ENCODE results near the gene CASKIN1. TPM values are rescaled to one million over a fixed set of nuclear protein-coding genes. Genes with fewer than 3 reads are reported as not detected.

The CASKIN1 gene
- total and polyA plus RNA-seq, 2 of the 8 experiments (the other 6 are each of a cell fraction or from before 2014, with no cell fraction given), result 1.2 to 6.4 TPM

- Histone ChIP-seq H3K23me2 (ENCODE audit: low read depth, low read length) (no peaks in the 10 kb centered on the region), H4K8ac (ENCODE audit: extremely low read depth, insufficient read depth, low read length) (no peak overlapping the region), H2BK20ac (ENCODE audit: low read length) (no peak overlapping the region), H3K27ac (ENCODE audit: low read depth, low read length) (no peak overlapping the region), H3K9me3 (ENCODE audit: insufficient read depth in 2 of 2, low read depth in 1 of 2, low read length in 1 of 2) (no peaks in the 10 kb centered on the region), H2BK15ac (ENCODE audit: low read length) (no peak overlapping the region), H3K4ac (replicated peaks; ENCODE audit: insufficient read length, low read depth, low read length) (no peak overlapping the region), H3K4me3 (ENCODE audit: extremely low read depth in 1 of 4, insufficient read depth in 2 of 4, low read depth in 3 of 4, low read length in 4 of 4) (no peak overlapping the region), H3K23ac (ENCODE audit: insufficient read length) (no peak overlapping the region), H3K56ac (replicated peaks; ENCODE audit: insufficient read length, low read depth, low read length) (no peak overlapping the region), H3K4me2 (ENCODE audit: insufficient read depth in 1 of 2, low read depth in 2 of 2, low read length in 2 of 2) (no peak overlapping the region), H2AK5ac (ENCODE audit: low read depth, low read length) (no peak overlapping the region), H2AFZ (ENCODE audit: low read length) (no peak overlapping the region), H4K91ac (replicated peaks; ENCODE audit: insufficient read length, low read length) (no peak overlapping the region), H2BK5ac (ENCODE audit: low read depth, low read length) (no peak overlapping the region), H2BK12ac (ENCODE audit: low read depth, low read length) (no peak overlapping the region), H3K9ac (replicated peaks in 1 of 4; ENCODE audit: extremely low read depth in 1 of 4, low read depth in 3 of 4, low read length in 3 of 4) (no peak overlapping the region), H3K14ac (ENCODE audit: insufficient read length) (no peak overlapping the region), H3K79me1 (ENCODE audit: low read depth, low read length) (peaks cover 5% of the 10 kb centered on the region; the same call in 1 of the 2 replicates), H4K20me1 (replicated peaks in 1 of 2; ENCODE audit: control insufficient read depth in 1 of 2, insufficient read depth in 2 of 2, low read length in 2 of 2) (peaks cover 2 to 28% of the 10 kb centered on the region in 2 experiments), H2BK120ac (replicated peaks; ENCODE audit: low read depth, low read length) (no peak overlapping the region), H3K18ac (ENCODE audit: extremely low read depth, low read length) (no peak overlapping the region), H3K27me3 (replicated peaks in 1 of 4; ENCODE audit: control insufficient read depth in 3 of 4, extremely low read depth in 1 of 4, insufficient read depth in 3 of 4, low read length in 3 of 4) (no peaks in the 10 kb centered on the region), H3K36me3 (ENCODE audit: control insufficient read depth in 2 of 4, insufficient read depth in 4 of 4, low read length in 3 of 4) (peaks cover 24 to 63% (median 44%) of the 10 kb centered on the region in 4 experiments), H4K5ac (ENCODE audit: insufficient read length, low read depth, low read length) (no peak overlapping the region), H3K79me2 (ENCODE audit: control insufficient read depth in 1 of 2, insufficient read depth in 2 of 2, low read length in 2 of 2) (no peaks in the 10 kb centered on the region; a peak in 1 of 4 replicates), H3K4me1 (replicated peaks in 1 of 4; ENCODE audit: control insufficient read depth in 3 of 4, insufficient read depth in 4 of 4, low read length in 3 of 4) (no peaks in the 10 kb centered on the region; a peak in 1 of 7 replicates)
- 91% methylated on average over 25 of the region's 28 CpGs; no CpG with 5 or more reads in 1 of the 2 experiments for WGBS, 2 experiments (ENCODE audit: extremely low coverage in 1 of 2, insufficient coverage in 1 of 2, insufficient read length in 1 of 2, insufficient replicate concordance in 2 of 2, low coverage in 1 of 2, low lambda C conversion rate in 2 of 2, missing lambda C conversion rate in 1 of 2)
- CTCF ChIA-PET (ENCODE audit: partially characterized antibody), result no interaction called here
- no peak for FAIRE-seq
- no peak for DNase-seq (ENCODE audit: low read depth in 1 of 2, low spot score in 2 of 2)
- POLR2A ChIA-PET (ENCODE audit: partially characterized antibody), result interaction anchor here (0.9 to 13.5 kb wide), 7 partner anchors 9 to 144 kb away, joined by 3 to 312 read pairs (median 5); partner anchors contain the start of gene TRAF7
- TF ChIP-seq SIN3A (conservative IDR thresholded peaks at IDR 0.05 in 1 of 2, IDR thresholded peaks at IDR 0.05 in 1 of 2; ENCODE audit: low read depth in 1 of 2, low read length in 2 of 2), result no peak
- no peak for TF ChIP-seq RBBP5 (IDR thresholded peaks at IDR 0.05; ENCODE audit: borderline replicate concordance, low read depth, low read length)
- TF ChIP-seq PHF8 (conservative IDR thresholded peaks at IDR 0.05; ENCODE audit: low read depth, low read length), result no peak
- no peak for TF ChIP-seq TAF1 (IDR thresholded peaks at IDR 0.05; ENCODE audit: low read depth, low read length)
- no peak for TF ChIP-seq RNF2 (IDR thresholded peaks at IDR 0.05; ENCODE audit: borderline replicate concordance, low read depth, low read length, missing control alignments, poor library complexity, severe bottlenecking)
- no peak for TF ChIP-seq CBX8 (IDR thresholded peaks at IDR 0.05; ENCODE audit: borderline replicate concordance, low read depth, low read length)
- no peak for TF ChIP-seq SP1 (IDR thresholded peaks at IDR 0.05; ENCODE audit: low read depth, low read length)
- TF ChIP-seq JUND (IDR thresholded peaks at IDR 0.05; ENCODE audit: low read length), result no peak
- TF ChIP-seq GTF2F1 (IDR thresholded peaks at IDR 0.05; ENCODE audit: borderline replicate concordance, low read depth, low read length), result no peak
These were observed 24.7 kb downstream of the CASKIN1 start for GRCh38 chr16:2171601-2172178.

Data from H1 (cell line).